Activated gamma-delta T cell (primary cell): ENCODE data around the gene ZBED4.

ENCODE experiments used
- DNase-seq: peaks from one replicate; lab custom pipeline; 2025; lab: John Stamatoyannopoulos, UW

ZBED4 gene

GRCh38 chr22:49903322-49904039 lies 49.8 kb downstream of the ZBED4 start:
- DNase-seq: no peak

- DNase-seq: no peak
Observed at GRCh38 chr22:49904040-49904369, 50.4 kb downstream of the ZBED4 start.

- no peak for DNase-seq
Observed at GRCh38 chr22:49905465-49905864, 51.8 kb downstream of the ZBED4 start.

- DNase-seq: no peak
Observed at GRCh38 chr22:49906071-49906798, 52.6 kb downstream of the ZBED4 start.

GRCh38 chr22:49906799-49907290 lies 53.2 kb downstream of the ZBED4 start:
- no peak for DNase-seq

GRCh38 chr22:49907807-49908206 lies 54.2 kb downstream of the ZBED4 start:
- no peak for DNase-seq

GRCh38 chr22:49909476-49910205 lies 56.0 kb downstream of the ZBED4 start:
- no peak for DNase-seq

GRCh38 chr22:49910229-49911155 lies 56.8 kb downstream of the ZBED4 start:
- DNase-seq: no peak

GRCh38 chr22:49911881-49912625 lies 58.4 kb downstream of the ZBED4 start:
- no peak for DNase-seq

GRCh38 chr22:49913026-49913425 lies 59.4 kb downstream of the ZBED4 start:
- no peak for DNase-seq

- DNase-seq: no peak
Observed at GRCh38 chr22:49913446-49913845, 59.8 kb downstream of the ZBED4 start.

- no peak for DNase-seq
Observed at GRCh38 chr22:49914256-49914655, 60.6 kb downstream of the ZBED4 start.

- no peak for DNase-seq
Observed at GRCh38 chr22:49915610-49916009, 62.0 kb downstream of the ZBED4 start.

GRCh38 chr22:49916831-49917230 lies 63.2 kb downstream of the ZBED4 start:
- DNase-seq: no peak

GRCh38 chr22:49917974-49918910 lies 64.6 kb downstream of the ZBED4 start, which contains the start of the genes ALG12 and CRELD2:
Gene ALG12 (minus strand): TSS chr22:49918438. CDS start chr22:49913765, 4,673 bp downstream.
Gene CRELD2 (plus strand): TSS chr22:49918634. CDS start chr22:49918770, 136 bp downstream.
- peak; percentile 93 for DNase-seq

GRCh38 chr22:49918911-49919881 lies 65.6 kb downstream of the ZBED4 start:
- DNase-seq: no peak

- no peak for DNase-seq
Observed at GRCh38 chr22:49920859-49921258, 67.2 kb downstream of the ZBED4 start.
